HepG2 (cell line): Measurements from ENCODE around the gene SOBP. TPM values are rescaled to one million over a fixed set of nuclear protein-coding genes. Genes with fewer than 3 reads are reported as not detected.

Source experiments
- ATAC-seq: fragments of 200-7000 bp; cut with Tn5 transposase; 3 replicates; pipeline ENCODE4 v1.9.1; 2020; ENCODE audit warnings: mild to moderate bottlenecking, moderate library complexity
- BruUV-seq: library from RNA; stranded (reverse); fragments of 400-500 nt; replicated peaks from 2 replicates; lab custom pipeline; 2021; lab: Mats Ljungman, UMichigan
- CTCF ChIA-PET: fragments of 300-600 bp; formaldehyde crosslinking; extraction: SDS; loops from one replicate; lab custom pipeline; 2021; ENCODE audit warnings: low total read pairs, inconsistent platforms, low intra/inter-chr PET ratio; lab: Yijun Ruan, JAX
- POLR2A ChIA-PET: fragments of 350-600 bp; sonication (Branson Sonifier 250); formaldehyde crosslinking; loops from one replicate; lab custom pipeline; 2020; ENCODE audit warnings: antibody characterized with exemption, inconsistent platforms; lab: Yijun Ruan, JAX
- DNase-seq: peaks from one replicate; pipeline ENCODE4 v3.0.0-alpha.2; 2015; ENCODE audit warnings: low spot score
- FAIRE-seq: peaks from 3 replicates; lab custom pipeline; 2011; peaks lifted over from hg19 to GRCh38; lab: Jason Lieb, UNC
- H2AFZ ChIP-seq: one replicate; pipeline ENCODE4 v1.6.1; 2011; ENCODE audit warnings: low read length, inconsistent platforms
- H3K27ac ChIP-seq: fragments of 300-600 bp; 3 replicates; pipeline ENCODE4 v1.8.0; 2011; ENCODE audit warnings: mixed run types, mild to moderate bottlenecking, mixed read lengths, low read length, inconsistent platforms; ENCODE audit not compliant: insufficient read depth; ENCODE audit errors: extremely low read length
- H3K27me3 ChIP-seq, 2 experiments: fragments of 200-600 bp in 1 of 2; 2 replicates in 1 of 2; 3 replicates in 1 of 2; pipeline versions ENCODE4 v1.6.0 to v1.8.0; 2011; ENCODE audit warnings: low read length in 2 of 2, mild to moderate bottlenecking in 2 of 2, moderate library complexity in 2 of 2, inconsistent platforms in 1 of 2; ENCODE audit not compliant: insufficient read depth in 2 of 2, control insufficient read depth in 1 of 2
- H3K36me3 ChIP-seq, 2 experiments: fragments of 200-600 bp in 1 of 2; replicated peaks in 1 of 2; 2 replicates in 1 of 2; 3 replicates in 1 of 2; pipeline versions ENCODE4 v1.5.1 to v1.8.0; 2011; ENCODE audit warnings: low read length in 2 of 2, inconsistent platforms in 1 of 2; ENCODE audit not compliant: insufficient read depth in 2 of 2, control insufficient read depth in 1 of 2
- H3K4me1 ChIP-seq: 2 replicates; pipeline ENCODE4 v1.5.1; 2012; ENCODE audit warnings: low read length, inconsistent platforms; ENCODE audit not compliant: insufficient read depth
- H3K4me2 ChIP-seq: 2 replicates; pipeline ENCODE4 v1.6.0; 2011; ENCODE audit warnings: low read depth, low read length, inconsistent platforms
- H3K4me3 ChIP-seq, 3 experiments: fragments of 200-600 bp in 1 of 3; sonication (generic), shearing (Covaris generic) in 1 of 3; replicated peaks in 1 of 3; 2 replicates each; pipeline ENCODE4 v1.5.1; 2011 to 2016; ENCODE audit warnings: low read length in 3 of 3, inconsistent platforms in 2 of 3, low read depth in 2 of 3, mild to moderate bottlenecking in 2 of 3, control low read depth in 1 of 3, mixed read lengths in 1 of 3; ENCODE audit not compliant: insufficient read depth in 1 of 3
- H3K79me2 ChIP-seq: one replicate; pipeline ENCODE4 v1.6.1; 2011; ENCODE audit warnings: low read length, inconsistent platforms; ENCODE audit not compliant: insufficient read depth
- H3K9ac ChIP-seq: 2 replicates; pipeline ENCODE4 v1.6.0; 2011; ENCODE audit warnings: mild to moderate bottlenecking, low read depth, low read length, inconsistent platforms; ENCODE audit not compliant: insufficient read depth
- H3K9me3 ChIP-seq: 2 replicates; pipeline ENCODE4 v1.5.1; 2012; ENCODE audit warnings: mild to moderate bottlenecking, low read length
- H4K20me1 ChIP-seq: 2 replicates; pipeline ENCODE4 v1.6.0; 2011; ENCODE audit warnings: inconsistent platforms, mild to moderate bottlenecking, low read length, moderate library complexity; ENCODE audit not compliant: insufficient read depth
- KDM5B ChIP-seq: sonication (generic); formaldehyde crosslinking; IDR thresholded peaks from 2 replicates; pipeline ENCODE4 v1.4.0; 2020; ENCODE audit warnings: missing genetic modification reagents, mild to moderate bottlenecking, borderline replicate concordance
- MAFK ChIP-seq, 2 experiments: IDR thresholded peaks in 1 of 2; conservative IDR thresholded peaks in 1 of 2; 2 replicates each; pipeline ENCODE4 v1.6.1; 2011; ENCODE audit warnings: improper control_type of control experiment in 2 of 2, low read length in 2 of 2
- NCOA1 ChIP-seq: sonication (generic); formaldehyde crosslinking; IDR thresholded peaks from 2 replicates; pipeline ENCODE4 v1.9.0; 2021; ENCODE audit warnings: missing genetic modification reagents
- TIGD3 ChIP-seq: sonication (generic); formaldehyde crosslinking; IDR thresholded peaks from 2 replicates; pipeline ENCODE4 v1.5.1; 2020; ENCODE audit warnings: mild to moderate bottlenecking, missing genetic modification reagents, borderline replicate concordance
- ZFP37 ChIP-seq: sonication (generic); formaldehyde crosslinking; IDR thresholded peaks from 2 replicates; pipeline ENCODE4 v1.4.0; 2020; ENCODE audit warnings: missing genetic modification reagents, borderline replicate concordance
- ZNF569 ChIP-seq: sonication (generic); formaldehyde crosslinking; IDR thresholded peaks from 2 replicates; pipeline ENCODE4 v1.5.0; 2020; ENCODE audit warnings: mild to moderate bottlenecking, missing genetic modification reagents, moderate library complexity, borderline replicate concordance
- ZNF883 ChIP-seq: sonication (generic); formaldehyde crosslinking; IDR thresholded peaks from 2 replicates; pipeline ENCODE4 v1.5.1; 2020; ENCODE audit warnings: mild to moderate bottlenecking, missing genetic modification reagents; ENCODE audit errors: not compliant biosample characterization
- WGBS: methylation state at CpG from one replicate; pipeline ENCODE4 v1.1.6; 2017; ENCODE audit warnings: low lambda C conversion rate; 5-methylcytosine and 5-hydroxymethylcytosine counted together
- in situ Hi-C: cut with HindIII; loops from 2 replicates; pipeline ENCODE4 v1.10.0; 2017; ENCODE audit warnings: low pct_unique_long_range_greater_than_20kb; ENCODE audit not compliant: extremely low pct_ligation_motif_present
- intact Hi-C: fragments of 100-400 bp; cut with micrococcal nuclease; formaldehyde crosslinking; loops from one replicate; pipeline ENCODE4 v1.10.0; 2022; ENCODE audit not compliant: unreplicated experiment
- polyA plus RNA-seq, 8 experiments: library from polyadenylated mRNA; depleted of rRNA in 3 of 8; stranded (reverse) in 7 of 8; unstranded in 1 of 8; fragments of >200 nt; fragmentation: Illumina TruSeq in 4 of 8; extraction: Trizol in 4 of 8; gene quantifications; 2 replicates each; pipeline versions ENCODE4 v1.2.1 to v1.2.3, GENCODE V29; 2011 to 2016; ENCODE audit warnings: low read depth in 4 of 8, missing spikeins in 1 of 8, mixed read lengths in 1 of 8; ENCODE audit not compliant: insufficient read depth in 1 of 8
- total RNA-seq, 5 experiments: library from RNA; depleted of rRNA; stranded (reverse); fragments of >200 nt; fragmentation: Illumina TruSeq; extraction: Trizol; gene quantifications; 2 replicates each; pipeline ENCODE4 v1.2.3, GENCODE V29; 2016; ENCODE audit warnings: low read depth in 1 of 5

Gene SOBP
- total and polyA plus RNA-seq, 2 of the 13 experiments (the other 11 are each of a cell fraction or from before 2014, with no cell fraction given) = 1.5 to 6.9 TPM

GRCh38 chr6:107641071-107641470 is 151.2 kb downstream of the SOBP start (continued):
- TF ChIP-seq MAFK (conservative IDR thresholded peaks at IDR 0.05 in 1 of 2, IDR thresholded peaks at IDR 0.05 in 1 of 2; ENCODE audit: low read length in 2 of 2) = no peak

- Histone ChIP-seq H2AFZ (no peak overlapping the region), H3K9ac (no peak overlapping the region), H3K4me3 (no peak overlapping the region), H3K9me3 (no peaks in the 10 kb centered on the region), H3K36me3 (peaks cover 4 to 18% of the 10 kb centered on the region in 2 experiments; a peak in 4 of 5 replicates), H3K27ac (no peak overlapping the region), H3K79me2 (no peaks in the 10 kb centered on the region), H3K4me1 (no peaks in the 10 kb centered on the region), H4K20me1 (no peaks in the 10 kb centered on the region), H3K4me2 (no peak overlapping the region), H3K27me3 (no peaks in the 10 kb centered on the region)
- TF ChIP-seq ZNF569 (CRISPR knock-in tag) = no peak
- TF ChIP-seq NCOA1 (CRISPR knock-in tag) = no peak
- no peak for TF ChIP-seq TIGD3 (CRISPR knock-in tag)
- TF ChIP-seq ZNF883 (CRISPR knock-in tag) = no peak
- no peak for TF ChIP-seq ZFP37 (CRISPR knock-in tag)
- no peak for TF ChIP-seq KDM5B (CRISPR knock-in tag)
- WGBS = 97% methylated on average over 8 of the region's 14 CpGs
- no peak for ATAC-seq
- DNase-seq = no peak
- ChIA-PET POLR2A (no interaction called here), CTCF (no interaction called here)
- intact Hi-C loops = no loop called here
- BruUV-seq = no TSS peak
- in situ Hi-C loops = no loop called here
- FAIRE-seq = no peak
Observed at GRCh38 chr6:107641500-107641941, 151.6 kb downstream of the SOBP start.
